GM04504 (cell line): Measurements from ENCODE around the gene MYBBP1A.
"Not testable (repeated sequence)": the region's sequence is repeated elsewhere in the genome, so short reads cannot be mapped to it uniquely, and the experiment has no call there.

Source experiments
- DNase-seq: peaks from one replicate; pipeline ENCODE4 v3.0.0-alpha.2; 2012; ENCODE audit warnings: low read depth

MYBBP1A gene

GRCh38 chr17:4554997-4555799 is at the start of gene MYBBP1A:
MYBBP1A (minus strand) TSS chr17:4555384; CDS start chr17:4555324, 60 bp downstream.
- DNase-seq, result peak; percentile 89

- not testable (repeated sequence) for DNase-seq
These were observed 49.6 kb upstream of the MYBBP1A start for GRCh38 chr17:4604736-4605135.

GRCh38 chr17:4604111-4604644 is 49.0 kb upstream of the MYBBP1A start:
- no peak for DNase-seq

GRCh38 chr17:4602041-4602440 is 46.9 kb upstream of the MYBBP1A start:
- DNase-seq, result no peak

GRCh38 chr17:4601326-4601725 is 46.1 kb upstream of the MYBBP1A start:
- DNase-seq, result no peak

GRCh38 chr17:4600563-4600962 is 45.4 kb upstream of the MYBBP1A start:
- DNase-seq, result no peak

- no peak for DNase-seq
These were observed 44.5 kb upstream of the MYBBP1A start for GRCh38 chr17:4599505-4600281.

GRCh38 chr17:4598776-4599504 is 43.8 kb upstream of the MYBBP1A start:
- DNase-seq, result no peak

GRCh38 chr17:4597975-4598374 is 42.8 kb upstream of the MYBBP1A start:
- DNase-seq, result no peak

- DNase-seq, result no peak
These were observed 41.6 kb upstream of the MYBBP1A start for GRCh38 chr17:4596636-4597380.

GRCh38 chr17:4595685-4596342 is 40.6 kb upstream of the MYBBP1A start:
- DNase-seq, result not testable (repeated sequence)

GRCh38 chr17:4594931-4595684 is 39.9 kb upstream of the MYBBP1A start:
- no peak for DNase-seq

GRCh38 chr17:4594406-4594805 is 39.2 kb upstream of the MYBBP1A start:
- DNase-seq, result no peak

GRCh38 chr17:4593021-4593421 is 37.8 kb upstream of the MYBBP1A start:
- DNase-seq, result no peak

GRCh38 chr17:4592240-4593005 is 37.2 kb upstream of the MYBBP1A start:
- no peak for DNase-seq

- DNase-seq, result no peak
These were observed 36.3 kb upstream of the MYBBP1A start for GRCh38 chr17:4591529-4591928.

GRCh38 chr17:4590981-4591453 is 35.8 kb upstream of the MYBBP1A start:
- no peak for DNase-seq

- DNase-seq, result not testable (repeated sequence)
These were observed 34.9 kb upstream of the MYBBP1A start for GRCh38 chr17:4590042-4590441.

- no peak for DNase-seq
These were observed 33.9 kb upstream of the MYBBP1A start for GRCh38 chr17:4588898-4589625.
